GM23248 (cell line): ENCODE results near the gene HS6ST1.

Experiments used
- EZH2 ChIP-seq: fragments of 200-600 bp; sonication (generic); IDR thresholded peaks from 2 replicates; pipeline ENCODE4 v1.6.1; 2018; ENCODE audit warnings: antibody characterized with exemption, mild to moderate bottlenecking; ENCODE audit not compliant: insufficient read depth, poor library complexity, severe bottlenecking
- EZH2phosphoT487 ChIP-seq: fragments of 200-600 bp; sonication (generic); IDR thresholded peaks from 2 replicates; pipeline ENCODE4 v1.6.1; 2018; ENCODE audit warnings: antibody characterized with exemption, moderate library complexity, mild to moderate bottlenecking, low read depth; ENCODE audit not compliant: insufficient read depth

DNA sequence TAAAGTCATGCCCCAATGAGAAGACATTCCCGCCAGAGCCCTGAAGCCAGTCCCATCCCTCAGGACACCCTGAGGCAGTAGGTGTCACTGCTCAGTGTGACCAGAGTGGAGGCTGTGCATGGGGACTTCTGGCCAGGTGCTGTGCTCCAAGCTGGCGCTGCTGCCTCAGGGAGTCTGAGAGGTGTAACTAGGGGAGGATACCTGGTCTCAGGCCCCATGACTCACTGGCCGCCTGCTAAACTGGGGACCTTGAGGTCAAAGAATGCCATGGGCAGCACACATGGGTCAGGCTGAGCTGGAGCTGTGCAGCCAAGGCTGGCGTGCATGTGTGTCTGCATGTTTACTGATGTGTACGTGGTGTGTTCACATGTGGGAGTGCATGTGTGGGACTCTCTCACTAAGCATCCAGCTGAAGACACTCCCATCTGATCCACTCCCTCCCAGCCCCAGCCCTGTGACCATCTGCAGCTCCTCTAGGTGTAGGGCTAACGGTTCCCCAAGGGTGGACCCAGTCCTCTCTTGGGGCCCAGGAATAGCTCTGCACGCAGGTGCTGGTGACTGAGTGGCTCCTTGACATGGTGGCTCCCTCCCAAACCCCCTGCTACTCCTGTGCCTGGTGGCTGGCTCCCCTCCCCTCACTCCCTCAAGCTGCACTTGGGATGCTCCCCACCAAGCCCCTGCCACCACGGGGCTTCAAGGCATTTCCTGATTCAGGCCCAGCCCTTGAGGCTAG lies 16.5 kb downstream of the HS6ST1 start:
- TF ChIP-seq EZH2phosphoT487 (no peak), EZH2 (no peak)
